HEK293T (cell line): ENCODE measurements around the gene CDC25C.

Experiments used
- FOXA1 ChIP-seq: fragments of 450-650 bp; IDR thresholded peaks from 2 replicates; pipeline ENCODE4 v1.6.1; 2016; ENCODE audit warnings: mild to moderate bottlenecking
- FOXK2 ChIP-seq: fragments of 450-650 bp; IDR thresholded peaks from 2 replicates; pipeline ENCODE4 v1.6.1; 2016; ENCODE audit warnings: mild to moderate bottlenecking
- SP1 ChIP-seq: fragments of 450-650 bp; IDR thresholded peaks from 2 replicates; pipeline ENCODE4 v1.6.1; 2017
- SUZ12 ChIP-seq: fragments of 450-650 bp; IDR thresholded peaks from 2 replicates; pipeline ENCODE4 v1.6.1; 2016; ENCODE audit warnings: mild to moderate bottlenecking
- ZNF384 ChIP-seq: fragments of 450-650 bp; IDR thresholded peaks from 2 replicates; pipeline ENCODE4 v1.6.1; 2016

- TF ChIP-seq SP1 (no peak), FOXK2 (no peak), SUZ12 (no peak), ZNF384 (no peak), FOXA1 (no peak)
These were observed 18.4 kb upstream of the CDC25C start for GRCh38 chr5:138349852-138350562.
